VCaP (cell line): ENCODE measurements around the gene ADAMTS14.

Experiments
- H3K27ac ChIP-seq: fragments of 450-650 bp; 2 replicates; pipeline ENCODE4 v1.5.1; 2017
- TF ChIP-seq, protein P1 (sequence below): fragments of 450-650 bp; conservative IDR thresholded peaks from 2 replicates; pipeline ENCODE4 v1.5.1; 2017; ENCODE audit warnings: mild to moderate bottlenecking, moderate library complexity

The ADAMTS14 gene

DNA sequence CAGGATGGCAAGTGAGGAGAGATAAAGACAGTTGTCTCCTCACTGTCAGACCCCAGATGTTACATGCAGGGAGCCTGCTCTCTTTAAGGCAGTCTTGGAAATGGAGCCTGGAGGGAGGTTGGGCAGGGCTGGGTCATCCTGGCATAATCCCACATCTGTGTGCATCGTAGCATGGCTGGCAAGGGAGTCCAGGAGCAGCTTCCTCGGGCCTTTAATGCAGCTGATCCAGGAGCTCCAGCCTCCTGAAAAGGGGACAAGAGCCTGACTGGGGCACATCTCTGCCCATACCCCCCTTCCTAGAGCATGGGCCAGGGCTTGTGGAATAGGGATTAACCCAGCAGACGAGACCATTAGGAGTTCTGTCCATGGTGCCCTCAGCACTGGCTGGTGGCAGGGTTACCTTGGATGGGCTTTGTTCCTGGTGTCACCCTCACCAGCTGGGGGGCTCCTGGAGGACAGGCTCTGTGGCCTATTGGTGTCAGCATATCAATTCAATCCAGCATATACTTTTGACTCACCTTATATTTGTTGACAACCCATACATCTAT is 77.9 kb downstream of the ADAMTS14 start:
- no peak overlapping the region for H3K27ac ChIP-seq
- TF ChIP-seq, protein P1, sequence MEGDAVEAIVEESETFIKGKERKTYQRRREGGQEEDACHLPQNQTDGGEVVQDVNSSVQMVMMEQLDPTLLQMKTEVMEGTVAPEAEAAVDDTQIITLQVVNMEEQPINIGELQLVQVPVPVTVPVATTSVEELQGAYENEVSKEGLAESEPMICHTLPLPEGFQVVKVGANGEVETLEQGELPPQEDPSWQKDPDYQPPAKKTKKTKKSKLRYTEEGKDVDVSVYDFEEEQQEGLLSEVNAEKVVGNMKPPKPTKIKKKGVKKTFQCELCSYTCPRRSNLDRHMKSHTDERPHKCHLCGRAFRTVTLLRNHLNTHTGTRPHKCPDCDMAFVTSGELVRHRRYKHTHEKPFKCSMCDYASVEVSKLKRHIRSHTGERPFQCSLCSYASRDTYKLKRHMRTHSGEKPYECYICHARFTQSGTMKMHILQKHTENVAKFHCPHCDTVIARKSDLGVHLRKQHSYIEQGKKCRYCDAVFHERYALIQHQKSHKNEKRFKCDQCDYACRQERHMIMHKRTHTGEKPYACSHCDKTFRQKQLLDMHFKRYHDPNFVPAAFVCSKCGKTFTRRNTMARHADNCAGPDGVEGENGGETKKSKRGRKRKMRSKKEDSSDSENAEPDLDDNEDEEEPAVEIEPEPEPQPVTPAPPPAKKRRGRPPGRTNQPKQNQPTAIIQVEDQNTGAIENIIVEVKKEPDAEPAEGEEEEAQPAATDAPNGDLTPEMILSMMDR, result no peak

DNA sequence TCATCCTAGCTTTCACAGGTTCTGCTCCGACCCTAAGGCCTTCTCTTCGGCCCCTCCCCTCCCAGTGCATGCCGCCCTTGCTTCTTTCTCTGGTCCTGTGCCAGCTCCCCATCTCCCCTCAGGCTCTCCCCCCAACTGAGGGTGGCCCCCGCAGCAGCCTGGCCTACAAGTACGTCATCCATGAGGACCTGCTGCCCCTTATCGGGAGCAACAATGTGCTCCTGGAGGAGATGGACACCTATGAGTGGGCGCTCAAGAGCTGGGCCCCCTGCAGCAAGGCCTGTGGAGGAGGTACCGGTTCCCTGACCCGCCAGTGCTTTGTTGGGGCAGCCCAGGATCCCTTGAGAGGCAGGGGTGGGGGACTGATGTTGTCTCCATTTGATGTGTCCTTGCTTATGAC is 79.0 kb downstream of the ADAMTS14 start:
- TF ChIP-seq, protein P1, result no peak
- no peak overlapping the region for H3K27ac ChIP-seq

DNA sequence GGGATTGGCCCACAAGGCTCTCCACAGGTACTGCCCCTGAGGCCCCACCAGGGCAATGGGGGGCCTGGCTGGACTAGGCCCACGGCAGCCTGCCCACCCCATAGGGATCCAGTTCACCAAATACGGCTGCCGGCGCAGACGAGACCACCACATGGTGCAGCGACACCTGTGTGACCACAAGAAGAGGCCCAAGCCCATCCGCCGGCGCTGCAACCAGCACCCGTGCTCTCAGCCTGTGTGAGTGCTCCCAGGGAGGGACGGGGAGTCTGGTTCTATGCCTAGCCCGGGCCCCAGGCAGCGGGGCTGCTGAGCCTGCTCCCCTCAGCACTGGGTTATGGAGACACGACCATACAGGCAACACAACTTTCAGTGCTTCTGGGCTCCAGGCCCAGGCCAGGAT is 79.7 kb downstream of the ADAMTS14 start:
- TF ChIP-seq, protein P1, result no peak
- H3K27ac ChIP-seq, result no peak overlapping the region

DNA sequence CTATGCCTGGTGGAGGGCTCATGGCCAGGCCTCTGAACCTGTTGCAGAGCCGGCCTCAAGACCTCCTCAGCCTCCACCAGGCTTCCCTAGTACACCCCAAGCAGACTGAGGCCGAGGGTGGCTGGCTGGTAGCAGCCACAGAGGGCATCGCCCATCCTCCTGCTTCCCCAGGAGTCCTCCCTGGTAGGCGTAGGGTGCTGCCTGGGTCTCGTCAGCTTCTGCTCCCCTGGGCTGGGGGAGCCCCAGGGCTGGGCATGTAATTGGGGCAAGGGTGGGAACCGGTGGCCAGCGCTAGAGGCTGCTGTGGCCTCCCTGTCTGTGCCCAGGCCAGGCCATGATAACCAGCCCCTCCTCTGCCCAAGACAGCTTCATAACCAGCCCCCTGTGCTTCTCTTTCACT is 80.3 kb downstream of the ADAMTS14 start:
- TF ChIP-seq, protein P1, result no peak
- no peak overlapping the region for H3K27ac ChIP-seq

DNA sequence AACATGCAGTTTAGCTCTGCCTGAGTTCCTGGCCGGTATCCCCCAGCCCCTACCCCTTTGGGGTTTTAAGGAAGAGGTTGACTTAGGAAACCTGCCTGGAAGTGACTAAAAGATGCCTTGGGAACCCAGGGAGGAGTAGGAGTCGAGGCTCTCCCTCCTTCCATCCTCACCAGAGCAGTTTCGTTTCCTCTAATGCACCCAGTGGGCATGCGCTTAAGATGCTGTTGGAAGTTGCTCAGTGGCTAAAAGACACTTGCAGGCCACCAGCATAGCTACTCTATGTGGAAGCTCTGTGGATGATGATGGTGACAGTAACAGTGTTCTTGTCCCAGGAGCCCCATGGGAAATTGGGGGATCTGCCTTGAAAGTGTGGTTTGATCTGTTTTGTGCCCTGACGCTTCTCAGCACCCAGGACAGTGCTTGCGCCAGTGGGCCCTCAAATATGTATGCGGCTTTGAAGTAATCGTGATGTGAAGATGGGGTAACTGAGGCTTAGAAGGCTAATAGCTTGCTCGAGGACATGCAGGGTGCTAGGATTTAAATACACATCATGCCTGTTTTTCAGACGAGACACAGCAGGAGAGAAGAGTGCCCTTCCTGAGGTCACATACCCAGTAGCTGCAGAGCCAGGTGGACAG is 80.8 kb downstream of the ADAMTS14 start:
- TF ChIP-seq, protein P1, result no peak
- H3K27ac ChIP-seq, result no peak overlapping the region

DNA sequence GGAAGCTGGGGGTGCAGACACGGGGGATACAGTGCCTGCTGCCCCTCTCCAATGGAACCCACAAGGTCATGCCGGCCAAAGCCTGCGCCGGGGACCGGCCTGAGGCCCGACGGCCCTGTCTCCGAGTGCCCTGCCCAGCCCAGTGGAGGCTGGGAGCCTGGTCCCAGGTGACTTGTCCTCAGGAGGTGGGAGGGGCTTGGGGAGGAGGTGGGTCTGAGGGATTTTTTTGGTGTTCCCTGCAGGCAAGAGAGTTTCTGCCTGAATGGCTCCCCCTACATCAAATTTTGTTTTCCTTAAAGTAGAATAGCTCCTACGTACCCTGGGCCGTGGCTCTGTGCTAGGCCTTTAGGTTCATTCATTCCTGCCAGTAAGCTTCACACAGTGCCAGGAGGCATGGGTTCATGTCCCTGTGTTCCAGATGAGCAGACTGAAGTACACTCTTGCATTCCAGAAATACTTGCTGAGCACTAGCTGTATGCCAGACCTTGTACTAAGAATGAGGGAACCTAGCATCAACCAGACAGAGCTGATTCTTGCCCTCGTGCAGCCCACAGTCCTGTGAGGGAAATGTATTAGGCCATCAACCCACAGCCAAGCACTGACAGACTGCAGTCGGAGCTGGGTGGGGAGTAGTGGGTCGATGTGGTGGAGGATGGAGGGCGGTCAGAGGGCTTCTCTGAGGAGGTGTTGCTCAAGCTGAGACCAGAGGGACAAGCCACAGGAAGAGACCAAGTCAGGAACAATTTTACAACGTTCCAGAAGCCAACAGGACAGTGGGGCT is 81.7 kb downstream of the ADAMTS14 start:
- TF ChIP-seq, protein P1, result no peak
- H3K27ac ChIP-seq, result no peak overlapping the region

DNA sequence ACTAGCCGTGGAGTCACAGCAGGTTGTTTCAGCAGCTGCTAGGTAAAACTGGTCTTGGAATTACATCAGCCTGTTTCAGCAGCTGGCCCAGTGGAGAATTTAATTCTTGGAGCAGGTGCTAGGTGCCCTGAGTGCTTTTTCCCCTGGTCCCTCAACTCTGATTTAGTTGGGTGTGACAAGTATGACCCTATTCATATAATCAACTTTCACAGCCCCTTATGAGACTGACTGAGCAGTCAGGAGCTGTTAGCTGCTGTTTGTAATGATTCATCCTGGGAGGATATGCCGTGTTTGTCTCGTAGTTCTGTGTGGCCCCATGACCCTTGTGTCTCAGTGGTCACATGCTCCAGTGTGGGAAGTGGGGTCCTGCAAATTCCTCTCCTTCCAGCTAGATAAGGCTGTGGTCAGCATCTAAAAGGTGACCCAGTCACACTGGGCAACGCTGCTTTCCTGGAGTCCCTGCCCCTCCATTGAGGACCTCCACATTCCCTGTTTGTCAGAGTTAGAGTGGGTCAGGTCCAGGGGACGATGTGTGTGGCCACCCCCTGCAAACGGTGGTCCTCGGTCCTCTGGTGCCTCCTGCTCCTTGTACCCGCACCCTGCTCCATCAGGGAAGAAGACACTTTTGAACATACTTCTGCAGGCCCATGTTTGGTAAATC is 84.5 kb downstream of the ADAMTS14 start:
- TF ChIP-seq, protein P1, result no peak
- H3K27ac ChIP-seq, result no peak overlapping the region
